ENCODE data around the gene KIF5C. TPM values are rescaled to one million over a fixed set of nuclear protein-coding genes. Genes with fewer than 3 reads are reported as not detected.

The KIF5C gene
- total RNA-seq, 1 donor = under 0.01 TPM

DNA sequence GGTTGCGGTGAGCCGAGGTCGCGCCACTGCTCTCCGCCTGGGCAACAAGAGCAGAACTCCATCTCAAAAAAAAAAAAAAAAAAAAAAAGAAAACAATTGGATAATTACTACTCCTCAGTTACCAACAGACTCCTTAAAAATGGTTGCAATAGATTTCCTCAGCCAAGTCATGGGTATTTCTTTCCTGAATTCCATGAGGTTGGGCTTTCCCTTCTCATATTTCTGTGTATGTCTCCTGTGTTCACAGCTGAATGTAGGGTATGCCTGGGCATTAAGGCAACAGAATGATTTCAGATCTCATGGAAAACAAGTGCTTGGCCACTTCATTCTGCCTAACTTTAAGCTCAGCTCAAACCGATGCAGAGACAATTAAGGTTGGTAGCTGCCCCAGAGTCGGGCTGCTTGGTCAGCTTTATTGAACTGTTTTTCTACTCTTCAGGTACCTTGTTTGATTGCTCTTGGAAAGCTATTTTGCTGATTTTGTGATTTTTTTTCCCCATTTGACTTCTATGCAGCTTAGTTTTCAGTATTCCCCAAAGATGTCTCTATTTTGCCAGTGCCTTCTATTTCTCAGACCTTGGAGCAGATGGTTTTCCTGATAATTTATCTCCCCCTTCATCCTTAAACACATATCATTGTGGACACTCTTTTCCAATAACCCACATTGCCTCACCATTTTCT, 24.8 kb downstream of the KIF5C start:
- TF ChIP-seq, protein P1, sequence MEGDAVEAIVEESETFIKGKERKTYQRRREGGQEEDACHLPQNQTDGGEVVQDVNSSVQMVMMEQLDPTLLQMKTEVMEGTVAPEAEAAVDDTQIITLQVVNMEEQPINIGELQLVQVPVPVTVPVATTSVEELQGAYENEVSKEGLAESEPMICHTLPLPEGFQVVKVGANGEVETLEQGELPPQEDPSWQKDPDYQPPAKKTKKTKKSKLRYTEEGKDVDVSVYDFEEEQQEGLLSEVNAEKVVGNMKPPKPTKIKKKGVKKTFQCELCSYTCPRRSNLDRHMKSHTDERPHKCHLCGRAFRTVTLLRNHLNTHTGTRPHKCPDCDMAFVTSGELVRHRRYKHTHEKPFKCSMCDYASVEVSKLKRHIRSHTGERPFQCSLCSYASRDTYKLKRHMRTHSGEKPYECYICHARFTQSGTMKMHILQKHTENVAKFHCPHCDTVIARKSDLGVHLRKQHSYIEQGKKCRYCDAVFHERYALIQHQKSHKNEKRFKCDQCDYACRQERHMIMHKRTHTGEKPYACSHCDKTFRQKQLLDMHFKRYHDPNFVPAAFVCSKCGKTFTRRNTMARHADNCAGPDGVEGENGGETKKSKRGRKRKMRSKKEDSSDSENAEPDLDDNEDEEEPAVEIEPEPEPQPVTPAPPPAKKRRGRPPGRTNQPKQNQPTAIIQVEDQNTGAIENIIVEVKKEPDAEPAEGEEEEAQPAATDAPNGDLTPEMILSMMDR (IDR thresholded peaks at IDR 0.05; ENCODE audit: insufficient read depth, low read depth, low read length) = no peak
- DNase-seq (ENCODE audit: low read depth) = no peak
- H3K4me3 ChIP-seq (ENCODE audit: low read depth, low read length) = no peak overlapping the region

DNA sequence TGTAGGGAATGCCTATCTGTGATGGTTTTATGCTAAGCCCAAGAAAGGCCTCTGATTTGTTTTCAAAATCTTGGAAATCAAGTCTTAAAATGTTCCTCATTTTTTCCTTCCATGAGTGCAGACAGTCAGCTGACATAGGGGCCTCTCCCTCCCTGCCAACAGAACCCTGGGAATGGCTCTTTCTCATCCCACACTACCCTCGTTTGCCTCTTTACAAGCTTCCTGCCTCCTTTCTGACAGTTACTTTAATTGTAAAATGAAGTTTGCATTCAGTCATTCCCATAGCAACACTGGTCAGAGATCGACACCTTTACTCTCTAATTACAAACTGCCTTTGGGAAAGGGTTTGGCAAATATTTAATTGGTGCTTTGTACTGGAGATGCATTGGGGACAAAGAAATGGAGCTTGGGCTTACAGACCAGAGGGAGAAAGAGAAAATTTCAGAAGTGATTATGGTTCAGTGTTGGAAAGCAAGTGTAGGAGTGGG, 25.4 kb downstream of the KIF5C start:
- TF ChIP-seq, protein P1 (IDR thresholded peaks at IDR 0.05; ENCODE audit: insufficient read depth, low read depth, low read length) = no peak

GRCh38 chr2:148901142-148901541, 26.1 kb downstream of the KIF5C start:
- DNase-seq (ENCODE audit: low read depth) = no peak
- TF ChIP-seq, protein P1 (IDR thresholded peaks at IDR 0.05; ENCODE audit: insufficient read depth, low read depth, low read length) = no peak
- no peak overlapping the region for H3K4me3 ChIP-seq (ENCODE audit: low read depth, low read length)

More for the DNA sequence above, 25.4 kb downstream of the KIF5C start:
- no peak for DNase-seq (ENCODE audit: low read depth)
- no peak overlapping the region for H3K4me3 ChIP-seq (ENCODE audit: low read depth, low read length)

- no peak for DNase-seq (ENCODE audit: low read depth)
- TF ChIP-seq, protein P1 (IDR thresholded peaks at IDR 0.05; ENCODE audit: insufficient read depth, low read depth, low read length) = no peak
- H3K4me3 ChIP-seq (ENCODE audit: low read depth, low read length) = no peak overlapping the region
These were observed 27.8 kb downstream of the KIF5C start for GRCh38 chr2:148902798-148903197.

DNA sequence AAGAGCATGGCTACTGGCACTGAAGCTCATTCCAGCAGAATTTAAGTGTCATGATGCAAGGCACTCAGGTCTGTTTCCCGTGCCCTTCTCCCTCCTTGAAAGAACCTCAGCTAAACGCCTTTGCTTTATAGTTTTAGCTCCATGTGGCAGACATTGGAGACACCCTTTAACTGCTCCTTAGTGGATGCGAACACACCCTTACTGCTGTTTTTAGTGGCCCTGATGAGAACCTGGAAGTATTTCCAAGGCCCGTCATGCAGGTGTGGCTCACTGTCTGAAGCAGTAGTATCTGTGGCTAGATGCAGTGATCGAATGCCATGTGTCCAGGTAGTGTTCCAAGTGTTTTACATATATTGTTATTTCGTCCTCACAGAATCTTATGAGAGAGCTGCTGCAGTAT, 28.3 kb downstream of the KIF5C start:
- no peak overlapping the region for H3K4me3 ChIP-seq (ENCODE audit: low read depth, low read length)
- TF ChIP-seq, protein P1 (IDR thresholded peaks at IDR 0.05; ENCODE audit: insufficient read depth, low read depth, low read length) = no peak
- no peak for DNase-seq (ENCODE audit: low read depth)

GRCh38 chr2:148903979-148904378, 29.0 kb downstream of the KIF5C start:
- DNase-seq (ENCODE audit: low read depth) = no peak
- TF ChIP-seq, protein P1 (IDR thresholded peaks at IDR 0.05; ENCODE audit: insufficient read depth, low read depth, low read length) = no peak

DNA sequence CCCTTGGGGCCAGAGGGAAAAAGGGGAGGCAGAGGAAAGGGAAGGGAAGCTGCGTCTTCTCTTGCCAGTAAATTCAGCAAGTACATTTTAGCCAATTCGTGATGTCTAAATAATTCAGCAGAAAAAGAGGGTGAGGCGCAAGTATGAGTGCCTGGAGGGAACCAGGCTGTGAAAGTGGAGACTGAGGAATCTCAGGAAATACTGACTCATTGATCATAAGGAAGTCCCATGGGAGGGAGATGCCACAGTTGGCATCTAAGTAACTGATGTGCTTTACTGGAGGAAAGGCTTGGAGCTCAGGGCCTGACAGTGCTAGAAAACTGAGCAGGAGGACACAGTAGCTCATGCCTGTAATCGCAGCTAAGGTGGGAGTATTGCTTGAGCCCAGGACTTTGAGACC, 31.1 kb downstream of the KIF5C start:
- TF ChIP-seq, protein P1 (IDR thresholded peaks at IDR 0.05; ENCODE audit: insufficient read depth, low read depth, low read length) = no peak
- H3K4me3 ChIP-seq (ENCODE audit: low read depth, low read length) = no peak overlapping the region
- no peak for DNase-seq (ENCODE audit: low read depth)

More at GRCh38 chr2:148903979-148904378, 29.0 kb downstream of the KIF5C start:
- H3K4me3 ChIP-seq (ENCODE audit: low read depth, low read length) = no peak overlapping the region
